HG02885 (cell line): ENCODE data around the gene TEX38.
A peak's percentile ranks its signal among the peaks of the same experiment; 100 is the strongest.
"Not testable (repeated sequence)": the region's sequence is repeated elsewhere in the genome, so short reads cannot be mapped to it uniquely, and the experiment has no call there.

Experiments used
- ATAC-seq: cut with Tn5 transposase; IDR thresholded peaks from one replicate; pipeline ENCODE4 v1.9.1; 2021; ENCODE audit warnings: mild to moderate bottlenecking; ENCODE audit not compliant: unreplicated experiment, poor library complexity

TEX38 gene

GRCh38 chr1:46684670-46685069 is 13.0 kb downstream of the TEX38 start:
- no peak for ATAC-seq

DNA sequence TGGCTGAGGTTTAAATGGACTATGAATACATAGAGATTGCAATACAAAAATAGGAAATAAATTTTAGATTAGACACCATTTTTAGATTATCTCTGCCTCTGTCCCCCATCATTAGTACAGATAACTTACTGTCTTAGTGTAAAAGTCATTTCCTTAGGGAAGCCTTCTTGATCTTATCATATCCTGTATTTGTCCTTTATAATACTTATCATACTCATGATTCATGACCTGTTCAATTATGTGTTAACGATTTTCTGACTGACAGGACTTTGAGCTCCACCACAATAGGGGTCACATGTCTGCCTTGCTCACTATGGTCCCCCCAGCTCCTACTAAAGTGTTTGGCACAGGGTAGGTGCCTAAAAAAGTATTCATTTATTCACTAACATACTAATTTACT is 14.6 kb downstream of the TEX38 start:
- ATAC-seq, result no peak

GRCh38 chr1:46687093-46687659 is 15.5 kb downstream of the TEX38 start:
- ATAC-seq, result no peak

DNA sequence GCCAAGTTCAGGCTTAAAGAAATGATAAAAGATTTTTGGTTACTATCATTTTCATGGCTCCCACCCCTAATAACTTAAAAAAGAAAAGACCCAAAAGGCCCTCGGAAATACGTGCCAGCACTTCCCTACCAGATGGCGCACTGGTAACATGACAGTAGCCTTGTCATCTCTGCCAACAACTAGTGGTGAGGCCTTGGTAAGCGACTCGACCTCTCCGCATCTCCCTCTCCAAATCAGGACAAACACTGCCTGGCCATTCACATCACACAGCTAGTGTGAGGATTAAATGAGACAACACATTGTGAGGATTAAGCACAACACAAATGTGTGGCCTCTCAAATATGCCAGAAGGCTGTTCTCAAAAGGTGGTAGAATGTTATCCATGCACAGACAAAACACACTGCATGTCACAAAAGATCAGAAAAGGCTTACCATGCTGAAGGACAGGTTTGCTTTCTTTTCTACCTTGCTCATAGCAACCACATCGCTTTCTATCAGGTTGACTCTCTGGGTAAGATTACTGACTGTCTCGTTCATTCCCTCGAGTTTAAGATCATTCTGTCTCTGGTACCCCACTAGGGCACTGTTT is 16.4 kb downstream of the TEX38 start:
- no peak for ATAC-seq

DNA sequence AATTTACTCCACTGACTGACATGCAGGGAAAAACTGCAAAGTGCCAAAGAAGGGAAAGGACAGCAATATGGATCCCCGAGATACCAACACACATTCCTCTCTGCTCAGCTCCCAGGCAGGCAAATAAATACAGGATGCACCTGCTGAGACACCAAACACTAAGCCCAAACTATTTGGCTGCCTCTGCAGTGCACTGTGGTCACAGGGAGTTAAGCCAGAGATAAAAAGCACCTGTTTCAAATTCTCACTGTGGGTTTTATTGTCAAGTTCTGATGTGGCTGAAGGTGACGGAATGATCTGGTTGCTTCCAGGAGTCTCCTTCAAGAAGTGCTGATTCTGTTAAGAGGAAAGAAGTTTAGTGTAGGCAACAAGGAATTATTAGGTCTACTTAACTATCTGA is 17.7 kb downstream of the TEX38 start:
- ATAC-seq, result no peak

GRCh38 chr1:46689897-46690296 is 18.2 kb downstream of the TEX38 start:
- no peak for ATAC-seq

DNA sequence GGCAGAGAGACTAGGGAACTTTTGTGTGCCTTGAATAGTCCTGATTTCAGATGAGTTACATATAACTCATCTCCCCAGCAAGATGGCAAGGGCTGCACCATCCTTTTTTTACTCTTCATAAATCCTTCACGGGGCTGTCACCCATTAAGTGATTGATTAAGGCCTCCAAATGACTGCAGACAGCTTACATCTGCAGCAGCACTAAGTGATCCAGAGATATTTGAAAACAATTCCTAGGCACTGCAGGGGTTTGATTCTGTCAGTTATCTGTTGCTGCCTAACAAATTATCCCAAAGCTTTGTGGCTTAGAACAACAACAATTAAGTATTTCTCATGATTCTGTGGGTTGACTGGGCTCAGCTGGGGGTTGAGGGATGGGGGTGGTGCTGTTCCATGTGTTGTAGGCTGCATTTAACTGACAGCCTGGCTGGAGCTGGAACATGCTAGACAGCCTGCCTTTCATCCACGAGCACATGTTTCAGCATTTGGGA is 19.3 kb downstream of the TEX38 start:
- no peak for ATAC-seq

DNA sequence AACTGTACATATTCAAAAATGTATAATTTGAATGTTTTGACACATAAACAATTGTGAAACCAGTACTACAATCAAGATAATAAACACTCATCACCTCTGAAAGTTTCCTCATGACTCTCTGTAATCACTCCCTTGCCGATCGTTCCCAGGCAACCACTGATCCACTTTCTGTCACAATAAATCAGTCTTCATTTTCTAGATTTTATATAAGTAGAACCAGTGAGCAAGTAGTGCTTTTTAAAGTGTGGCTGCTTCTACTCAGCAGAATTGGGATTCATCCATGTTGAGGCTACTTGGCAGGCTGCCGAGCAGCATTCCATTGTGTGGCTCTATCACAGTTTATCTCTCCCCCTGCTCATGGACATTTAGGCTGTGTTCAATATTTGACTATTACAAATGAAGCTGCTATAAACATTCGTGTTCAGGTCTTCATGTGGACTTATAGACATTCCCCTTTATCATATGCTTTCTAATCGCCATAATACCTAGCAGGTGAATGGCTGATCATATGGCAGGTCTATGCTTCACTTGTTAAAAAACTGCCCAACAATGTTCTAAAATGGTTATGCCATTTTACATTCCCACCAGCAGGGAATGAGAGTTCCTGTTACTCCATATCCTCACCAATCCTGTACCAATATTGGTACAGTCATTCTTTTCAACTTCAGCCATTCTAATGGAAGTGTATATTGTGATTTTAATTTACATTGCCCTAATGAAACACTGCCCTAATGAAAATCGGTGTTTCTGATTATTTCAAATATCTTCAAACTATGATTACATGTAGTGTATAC is 20.5 kb downstream of the TEX38 start:
- no peak for ATAC-seq

DNA sequence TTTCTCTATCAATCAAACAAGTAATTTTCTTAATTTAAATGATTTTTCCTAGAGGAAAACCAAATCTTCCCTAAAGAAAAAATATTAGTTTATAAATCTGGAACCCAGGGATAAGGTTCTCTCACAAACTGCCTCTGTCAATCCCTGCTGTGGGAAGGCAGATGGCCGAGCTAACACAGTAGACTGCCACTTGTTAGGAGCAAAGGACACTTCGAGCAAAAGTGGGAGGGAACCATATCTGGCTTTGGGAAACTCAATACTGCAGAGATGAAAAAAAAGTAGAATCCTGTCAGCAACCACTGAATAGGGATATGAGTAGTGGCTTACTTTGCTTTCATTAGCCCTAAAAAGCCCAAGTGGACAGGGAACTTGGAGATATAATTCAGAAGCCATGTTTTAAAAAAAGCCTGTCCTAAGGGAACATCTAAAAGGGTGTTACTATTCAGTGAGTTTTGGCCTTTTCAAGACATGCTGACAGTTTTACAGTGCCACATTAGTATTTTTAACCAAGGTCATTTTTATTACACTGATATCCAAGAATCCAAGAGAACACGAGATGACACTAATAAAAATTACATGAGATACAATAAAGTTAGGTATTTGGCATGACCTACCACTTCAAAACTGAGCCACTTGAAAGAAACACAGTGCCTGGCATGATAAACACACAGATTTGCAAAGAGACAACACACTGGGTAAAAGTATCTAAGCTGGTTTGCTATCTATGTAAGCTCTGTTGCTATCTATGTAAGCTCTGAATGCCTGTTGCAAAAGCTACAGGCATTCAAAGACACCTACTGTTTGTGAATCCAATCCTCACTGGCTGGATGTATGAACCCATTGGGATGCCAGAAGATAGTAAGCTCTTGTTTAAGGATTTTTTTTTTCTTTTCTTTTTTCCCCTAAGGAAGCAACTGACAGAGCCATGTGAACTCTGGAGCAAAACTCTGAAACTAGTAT is 21.4 kb downstream of the TEX38 start:
- no peak for ATAC-seq

DNA sequence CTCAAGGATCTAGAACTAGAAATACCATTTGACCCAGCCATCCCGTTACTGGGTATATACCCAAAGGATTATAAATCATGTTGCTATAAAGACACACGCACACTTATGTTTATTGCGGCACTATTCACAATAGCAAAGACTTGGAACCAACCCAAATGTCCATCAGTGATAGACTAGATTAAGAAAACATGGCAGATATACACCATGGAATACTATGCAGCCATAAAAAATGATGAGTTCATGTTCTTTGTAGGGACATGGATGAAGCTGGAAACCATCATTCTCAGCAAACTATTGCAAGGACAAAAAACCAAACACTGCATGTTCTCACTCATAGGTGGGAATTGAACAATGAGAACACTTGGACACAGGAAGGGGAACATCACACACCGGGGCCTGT is 23.0 kb downstream of the TEX38 start:
- ATAC-seq, result not testable (repeated sequence)

- no peak for ATAC-seq
Measured at GRCh38 chr1:46697053-46697452, 25.4 kb downstream of the TEX38 start.

- no peak for ATAC-seq
Measured at GRCh38 chr1:46699666-46700065, 28.0 kb downstream of the TEX38 start.

GRCh38 chr1:46703927-46704641 is 32.4 kb downstream of the TEX38 start:
- ATAC-seq, result no peak

- ATAC-seq, result no peak
Measured at GRCh38 chr1:46705408-46705807, 33.8 kb downstream of the TEX38 start.

DNA sequence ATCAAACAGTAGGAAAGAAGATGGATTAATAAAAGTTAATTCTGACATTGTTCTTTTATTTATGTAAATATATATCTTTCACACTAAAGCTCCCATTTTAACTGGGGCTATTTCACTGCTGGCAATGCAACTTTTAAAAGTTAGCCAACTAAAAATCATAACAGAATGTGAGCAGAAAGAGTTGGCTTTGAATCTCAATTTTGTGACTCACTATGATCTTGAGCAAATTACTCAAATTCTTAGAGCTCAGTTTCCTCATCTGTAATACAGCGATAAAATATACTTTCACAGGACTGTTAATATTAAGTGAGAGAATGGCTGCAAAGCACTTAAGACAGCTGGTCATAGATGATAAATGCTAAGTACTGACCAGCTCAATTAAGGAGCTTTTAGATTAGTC is 36.5 kb downstream of the TEX38 start:
- no peak for ATAC-seq

DNA sequence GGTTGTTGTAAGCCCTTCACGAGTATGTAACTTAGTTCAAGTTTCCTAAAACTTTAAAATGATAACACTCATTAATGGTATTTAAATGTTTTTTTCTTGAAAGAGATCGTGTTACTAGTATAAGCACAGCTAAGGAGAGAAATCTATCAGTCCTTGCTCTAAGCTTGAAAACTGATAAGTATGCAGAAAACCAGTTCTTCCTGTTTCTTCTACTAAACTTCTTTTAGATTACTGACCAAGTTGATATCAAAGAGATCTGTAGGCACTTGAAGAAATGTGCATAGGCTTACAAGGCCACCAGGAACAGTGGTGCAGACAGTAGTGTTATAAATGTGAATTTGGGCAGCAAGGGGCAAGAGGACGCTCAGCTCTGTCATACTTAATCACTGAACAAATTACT is 43.3 kb downstream of the TEX38 start:
- ATAC-seq, result no peak

DNA sequence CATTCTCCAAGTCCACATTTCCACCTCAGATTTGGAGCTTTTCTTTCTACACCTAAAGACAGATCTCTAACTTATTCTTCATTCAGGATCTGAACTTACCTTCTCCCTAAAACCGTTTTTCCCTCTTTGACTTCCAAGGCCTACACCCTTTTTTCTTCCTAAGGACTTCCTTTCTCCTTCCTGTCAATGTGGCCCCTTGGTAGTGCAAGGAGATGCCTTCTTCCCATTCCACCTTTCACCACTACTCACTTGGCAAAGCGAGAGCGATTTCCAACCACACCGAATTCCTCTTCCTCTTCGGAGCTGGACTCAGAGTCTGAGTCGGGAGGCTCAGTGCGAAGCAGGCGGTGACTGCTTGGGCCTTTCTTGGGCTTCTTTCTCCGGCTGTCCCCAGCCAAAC is 46.0 kb downstream of the TEX38 start:
- no peak for ATAC-seq

GRCh38 chr1:46718340-46718726 is 46.7 kb downstream of the TEX38 start:
- ATAC-seq, result no peak

- ATAC-seq, result peak; percentile 97
Measured at GRCh38 chr1:46718727-46719622, 47.3 kb downstream of the TEX38 start, which contains the start of gene EFCAB14. Gene EFCAB14, minus strand, starts transcription at chr1:46719114. Its CDS starts 1,027 bp downstream, at chr1:46718087.
